Endodermal cell (in vitro differentiated cells): ENCODE results near the gene SCFD1. TPM values are rescaled to one million over a fixed set of nuclear protein-coding genes. Genes with fewer than 3 reads are reported as not detected.

Source experiments
- DNase-seq: peaks from one replicate; pipeline ENCODE4 v3.0.0-alpha.2; 2017
- H3K27ac ChIP-seq: 2 replicates; pipeline ENCODE4 v1.5.1; 2013; ENCODE audit warnings: mild to moderate bottlenecking, low read depth, low read length, moderate library complexity
- H3K27me3 ChIP-seq: 2 replicates; pipeline ENCODE4 v1.6.1; 2013; ENCODE audit warnings: mild to moderate bottlenecking, low read length, moderate library complexity; ENCODE audit not compliant: insufficient read depth, control insufficient read depth, poor library complexity, severe bottlenecking
- H3K36me3 ChIP-seq: 2 replicates; pipeline ENCODE4 v1.7.0; 2013; ENCODE audit warnings: mild to moderate bottlenecking, low read length, moderate library complexity; ENCODE audit not compliant: control insufficient read depth, insufficient read depth
- H3K4me1 ChIP-seq: one replicate; pipeline ENCODE4 v1.7.0; 2013; ENCODE audit warnings: low read length; ENCODE audit not compliant: control insufficient read depth, insufficient read depth
- H3K4me3 ChIP-seq: 2 replicates; pipeline ENCODE4 v1.5.1; 2013; ENCODE audit warnings: mild to moderate bottlenecking, low read length, moderate library complexity
- H3K9ac ChIP-seq: 2 replicates; pipeline ENCODE4 v1.6.1; 2013; ENCODE audit warnings: mild to moderate bottlenecking, low read length, moderate library complexity; ENCODE audit not compliant: poor library complexity, severe bottlenecking; ENCODE audit errors: extremely low read depth
- H3K9me3 ChIP-seq: 2 replicates; pipeline ENCODE4 v1.6.1; 2013; ENCODE audit warnings: mild to moderate bottlenecking, low read length, moderate library complexity; ENCODE audit not compliant: control insufficient read depth
- H3K27ac Mint-ChIP-seq: 2 replicates; pipeline ENCODE4 v1.8.0; 2020; ENCODE audit warnings: mixed read lengths
- H3K27me3 Mint-ChIP-seq: 2 replicates; pipeline ENCODE4 v1.8.0; 2021; ENCODE audit warnings: mild to moderate bottlenecking, mixed read lengths; ENCODE audit not compliant: insufficient read depth
- H3K36me3 Mint-ChIP-seq: 2 replicates; pipeline ENCODE4 v1.8.0; 2020; ENCODE audit warnings: low read depth, mixed read lengths
- H3K4me1 Mint-ChIP-seq: 2 replicates; pipeline ENCODE4 v1.8.0; 2020; ENCODE audit warnings: mixed read lengths
- H3K4me3 Mint-ChIP-seq: 2 replicates; pipeline ENCODE4 v1.8.0; 2020; ENCODE audit warnings: mild to moderate bottlenecking, moderate library complexity, mixed read lengths
- H3K9me3 Mint-ChIP-seq: 2 replicates; pipeline ENCODE4 v1.8.0; 2020; ENCODE audit warnings: mild to moderate bottlenecking, mixed read lengths
- WGBS, 2 experiments: methylation state at CpG; one replicate each; pipeline versions ENCODE4 v1.1.5 to v1.1.7; 2013; ENCODE audit warnings: missing lambda C conversion rate in 2 of 2, mixed read lengths in 1 of 2; ENCODE audit not compliant: insufficient coverage in 1 of 2, insufficient read length in 1 of 2; 5-methylcytosine and 5-hydroxymethylcytosine counted together
- total RNA-seq, 2 donors: library from RNA; stranded (reverse); fragmentation: NEBNext Ultra II Directional in 1 of 2; extraction: Animal tissue kit (Norgen Biotek cat#: 25700) in 1 of 2; gene quantifications; 2 replicates in 1 of 2; 3 replicates in 1 of 2; pipeline ENCODE4 v1.2.1, GENCODE V29; 2021
- TF ChIP-seq, protein P1 (sequence below): fragments of 200-600 bp; sonication (generic); conservative IDR thresholded peaks from 2 replicates; pipeline ENCODE4 v1.5.0; 2021; ENCODE audit warnings: antibody characterized with exemption, mild to moderate bottlenecking

The SCFD1 gene
- total RNA-seq, 2 donors from 2014 or later = 82.4 to 98.4 TPM

- Mint-ChIP-seq H3K9me3 (no peaks in the 10 kb centered on the region), H3K4me1 (no peaks in the 10 kb centered on the region), H3K27me3 (no peaks in the 10 kb centered on the region), H3K27ac (no peak overlapping the region), H3K4me3 (no peak overlapping the region), H3K36me3 (peaks cover 40% of the 10 kb centered on the region)
- WGBS, 2 experiments = 100% methylated on average over 1 of the region's 1 CpG; no CpG with 5 or more reads in 1 of the 2 experiments
- no peak for DNase-seq
- H3K9me3 ChIP-seq = no peaks in the 10 kb centered on the region
- H3K27me3 ChIP-seq = no peaks in the 10 kb centered on the region
- H3K4me3 ChIP-seq = no peak overlapping the region
- no peak overlapping the region for H3K27ac ChIP-seq
- no peak overlapping the region for H3K9ac ChIP-seq
- TF ChIP-seq, protein P1, sequence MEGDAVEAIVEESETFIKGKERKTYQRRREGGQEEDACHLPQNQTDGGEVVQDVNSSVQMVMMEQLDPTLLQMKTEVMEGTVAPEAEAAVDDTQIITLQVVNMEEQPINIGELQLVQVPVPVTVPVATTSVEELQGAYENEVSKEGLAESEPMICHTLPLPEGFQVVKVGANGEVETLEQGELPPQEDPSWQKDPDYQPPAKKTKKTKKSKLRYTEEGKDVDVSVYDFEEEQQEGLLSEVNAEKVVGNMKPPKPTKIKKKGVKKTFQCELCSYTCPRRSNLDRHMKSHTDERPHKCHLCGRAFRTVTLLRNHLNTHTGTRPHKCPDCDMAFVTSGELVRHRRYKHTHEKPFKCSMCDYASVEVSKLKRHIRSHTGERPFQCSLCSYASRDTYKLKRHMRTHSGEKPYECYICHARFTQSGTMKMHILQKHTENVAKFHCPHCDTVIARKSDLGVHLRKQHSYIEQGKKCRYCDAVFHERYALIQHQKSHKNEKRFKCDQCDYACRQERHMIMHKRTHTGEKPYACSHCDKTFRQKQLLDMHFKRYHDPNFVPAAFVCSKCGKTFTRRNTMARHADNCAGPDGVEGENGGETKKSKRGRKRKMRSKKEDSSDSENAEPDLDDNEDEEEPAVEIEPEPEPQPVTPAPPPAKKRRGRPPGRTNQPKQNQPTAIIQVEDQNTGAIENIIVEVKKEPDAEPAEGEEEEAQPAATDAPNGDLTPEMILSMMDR = no peak
- no peaks in the 10 kb centered on the region for H3K4me1 ChIP-seq
- H3K36me3 ChIP-seq = peaks cover 83% of the 10 kb centered on the region
These were observed 25.2 kb upstream of the SCFD1 start for GRCh38 chr14:30596935-30597334.

DNA sequence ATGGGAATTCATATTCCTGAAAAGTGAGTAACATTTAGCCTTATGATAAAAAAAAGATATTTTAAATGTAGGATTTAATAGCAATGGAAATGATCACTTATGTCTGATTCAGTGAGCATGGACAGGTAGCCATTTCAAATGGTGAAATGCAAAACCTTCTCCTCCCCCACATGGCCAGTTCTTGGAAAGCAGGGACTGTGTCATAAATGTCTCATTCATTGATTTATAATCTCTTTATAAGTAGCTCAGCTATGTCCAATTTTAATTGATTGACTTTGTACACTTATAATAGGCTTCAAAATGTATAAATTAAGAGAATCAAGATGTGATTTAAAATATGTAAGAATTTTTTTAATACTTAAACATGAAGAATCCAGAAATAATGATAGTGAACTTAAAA lies 24.6 kb upstream of the SCFD1 start:
- H3K27me3 ChIP-seq = no peaks in the 10 kb centered on the region
- H3K27ac ChIP-seq = no peak overlapping the region
- H3K4me3 ChIP-seq = no peak overlapping the region
- H3K36me3 Mint-ChIP-seq = peaks cover 40% of the 10 kb centered on the region
- TF ChIP-seq, protein P1 = no peak
- H3K9me3 ChIP-seq = no peaks in the 10 kb centered on the region
- no peak overlapping the region for H3K4me3 Mint-ChIP-seq
- no peak for DNase-seq
- no peaks in the 10 kb centered on the region for H3K4me1 ChIP-seq
- H3K9ac ChIP-seq = no peak overlapping the region
- no peaks in the 10 kb centered on the region for H3K27me3 Mint-ChIP-seq
- H3K4me1 Mint-ChIP-seq = no peaks in the 10 kb centered on the region
- no peaks in the 10 kb centered on the region for H3K9me3 Mint-ChIP-seq
- no peak overlapping the region for H3K27ac Mint-ChIP-seq
- H3K36me3 ChIP-seq = peaks cover 84% of the 10 kb centered on the region

DNA sequence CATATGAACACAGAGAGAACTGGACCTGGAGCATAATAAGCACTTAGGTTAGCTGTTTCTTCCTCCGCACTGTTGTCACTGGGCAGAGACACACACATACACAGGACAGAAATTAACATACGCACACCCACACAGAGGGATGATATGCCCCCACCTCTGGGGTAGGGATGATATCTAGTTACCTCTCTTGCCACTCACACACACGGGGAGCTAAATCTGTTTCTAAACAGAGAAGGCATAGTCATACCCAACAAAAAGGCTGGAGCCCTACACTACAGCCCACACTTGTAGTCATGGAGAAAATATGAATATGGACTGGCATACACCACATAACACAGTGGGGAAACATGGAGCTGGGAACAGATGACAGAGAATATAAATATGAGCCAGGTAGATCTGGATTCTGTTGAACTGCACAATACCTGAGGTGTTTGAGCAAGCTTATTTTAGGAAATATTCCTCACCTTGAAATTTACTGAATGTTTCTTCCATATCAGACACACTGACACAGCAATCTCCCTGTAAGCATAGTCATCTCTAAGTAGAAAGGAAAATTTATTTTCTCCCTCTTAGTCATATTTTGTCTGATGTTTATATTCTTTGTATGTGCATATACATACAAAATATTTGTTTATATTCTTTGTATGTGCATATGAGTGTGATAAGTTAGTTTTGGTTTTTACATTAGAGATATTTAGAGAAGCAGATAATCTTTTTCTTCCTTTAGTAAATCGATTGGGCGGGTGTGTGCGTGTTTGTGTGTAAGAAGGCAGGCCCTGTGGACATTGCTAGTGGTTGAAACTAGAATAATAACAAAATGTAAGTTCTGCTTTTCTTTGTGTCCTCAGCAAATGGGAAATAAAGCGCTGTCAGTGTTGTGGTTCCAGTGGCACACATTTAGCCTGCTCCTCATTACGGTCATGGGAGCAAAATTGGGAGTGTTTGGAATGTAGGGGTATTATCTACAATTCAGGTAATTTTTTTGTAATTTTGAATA lies 20.9 kb upstream of the SCFD1 start:
- WGBS, 2 experiments = 93% methylated on average over 8 of the region's 8 CpGs; no CpG with 5 or more reads in 1 of the 2 experiments
- Mint-ChIP-seq H3K36me3 (peaks cover 61% of the 10 kb centered on the region), H3K4me1 (no peaks in the 10 kb centered on the region), H3K9me3 (no peaks in the 10 kb centered on the region), H3K27ac (no peak overlapping the region), H3K4me3 (no peak overlapping the region), H3K27me3 (no peaks in the 10 kb centered on the region)
- Histone ChIP-seq H3K4me1 (no peaks in the 10 kb centered on the region), H3K27ac (no peak overlapping the region), H3K9me3 (no peaks in the 10 kb centered on the region), H3K9ac (no peak overlapping the region), H3K36me3 (peaks cover 93% of the 10 kb centered on the region), H3K27me3 (no peaks in the 10 kb centered on the region), H3K4me3 (no peak overlapping the region)
- DNase-seq = no peak
- TF ChIP-seq, protein P1 = no peak
